Lower leg skin (tissue), 3 donors: ENCODE results near the gene OTOGL.

Source experiments
- POLR2A ChIP-seq, 2 donors: fragments of 450-650 bp; IDR thresholded peaks; one replicate each; pipeline ENCODE4 v1.6.1; 2016 to 2017; ENCODE audit warnings: antibody characterized with exemption in 2 of 2, mild to moderate bottlenecking in 1 of 2, moderate library complexity in 1 of 2
- TF ChIP-seq, protein P1 (sequence below), 3 donors: fragments of 450-650 bp; IDR thresholded peaks; one replicate each; pipeline ENCODE4 v1.5.1; 2016; ENCODE audit warnings: antibody characterized with exemption in 3 of 3, mild to moderate bottlenecking in 3 of 3, moderate library complexity in 2 of 3

DNA sequence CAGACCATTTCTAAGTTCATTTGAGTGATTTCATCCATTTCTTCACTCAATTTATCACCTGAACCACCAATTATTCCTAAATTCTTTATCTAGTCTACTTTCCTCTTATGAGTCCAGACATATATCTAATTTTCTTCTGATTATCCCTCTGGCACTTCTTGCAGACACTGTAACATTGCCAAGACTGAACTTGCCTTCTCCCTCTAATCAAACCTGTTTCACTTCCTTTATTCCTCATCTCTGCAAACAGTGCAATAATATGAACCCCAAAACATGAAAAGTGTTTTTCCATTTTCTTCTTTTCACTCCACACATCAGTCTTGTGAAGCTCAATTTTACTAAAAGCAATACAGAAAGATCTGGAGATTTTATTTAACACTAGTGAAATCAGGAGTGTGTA, 306.9 kb downstream of the OTOGL start:
- no peak for TF ChIP-seq POLR2A (IDR thresholded peaks at IDR 0.05)
- TF ChIP-seq, protein P1, sequence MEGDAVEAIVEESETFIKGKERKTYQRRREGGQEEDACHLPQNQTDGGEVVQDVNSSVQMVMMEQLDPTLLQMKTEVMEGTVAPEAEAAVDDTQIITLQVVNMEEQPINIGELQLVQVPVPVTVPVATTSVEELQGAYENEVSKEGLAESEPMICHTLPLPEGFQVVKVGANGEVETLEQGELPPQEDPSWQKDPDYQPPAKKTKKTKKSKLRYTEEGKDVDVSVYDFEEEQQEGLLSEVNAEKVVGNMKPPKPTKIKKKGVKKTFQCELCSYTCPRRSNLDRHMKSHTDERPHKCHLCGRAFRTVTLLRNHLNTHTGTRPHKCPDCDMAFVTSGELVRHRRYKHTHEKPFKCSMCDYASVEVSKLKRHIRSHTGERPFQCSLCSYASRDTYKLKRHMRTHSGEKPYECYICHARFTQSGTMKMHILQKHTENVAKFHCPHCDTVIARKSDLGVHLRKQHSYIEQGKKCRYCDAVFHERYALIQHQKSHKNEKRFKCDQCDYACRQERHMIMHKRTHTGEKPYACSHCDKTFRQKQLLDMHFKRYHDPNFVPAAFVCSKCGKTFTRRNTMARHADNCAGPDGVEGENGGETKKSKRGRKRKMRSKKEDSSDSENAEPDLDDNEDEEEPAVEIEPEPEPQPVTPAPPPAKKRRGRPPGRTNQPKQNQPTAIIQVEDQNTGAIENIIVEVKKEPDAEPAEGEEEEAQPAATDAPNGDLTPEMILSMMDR (IDR thresholded peaks at IDR 0.05), result no peak
